Activated B cell treated with CpG ODN at 0.5 μM for 24 hours (primary cell): ENCODE data around the gene TFEB. TPM values are rescaled to one million over a fixed set of nuclear protein-coding genes. Genes with fewer than 3 reads are reported as not detected.

Experiments used
- ATAC-seq: fragments of 200-7000 bp; cut with Tn5 transposase; one replicate; pipeline ENCODE4 v1.10.0; 2021; ENCODE audit warnings: low read depth, mild to moderate bottlenecking, moderate library complexity
- CTCF ChIA-PET: fragments of 350-600 bp; sonication (Branson Sonifier 250); formaldehyde crosslinking; loops from one replicate; lab custom pipeline; 2021; ENCODE audit warnings: antibody characterized with exemption; lab: Charles Lee
- POLR2A ChIA-PET: fragments of 350-600 bp; sonication (Branson Sonifier 250); formaldehyde crosslinking; loops from one replicate; lab custom pipeline; 2021; ENCODE audit warnings: antibody characterized with exemption; lab: Charles Lee
- DNase-seq: peaks from one replicate; pipeline ENCODE4 v3.0.0; 2022
- H3K27ac Mint-ChIP-seq: one replicate; pipeline ENCODE4 v1.8.0; 2020; ENCODE audit warnings: mixed read lengths
- H3K27me3 Mint-ChIP-seq: one replicate; pipeline ENCODE4 v1.8.0; 2021; ENCODE audit warnings: mixed read lengths
- H3K36me3 Mint-ChIP-seq: one replicate; pipeline ENCODE4 v1.8.0; 2021; ENCODE audit warnings: low read depth, mixed read lengths
- H3K4me1 Mint-ChIP-seq: one replicate; pipeline ENCODE4 v1.8.0; 2021; ENCODE audit warnings: mixed read lengths
- H3K4me3 Mint-ChIP-seq: one replicate; pipeline ENCODE4 v1.8.0; 2020; ENCODE audit warnings: mild to moderate bottlenecking, mixed read lengths
- H3K9me3 Mint-ChIP-seq: one replicate; pipeline ENCODE4 v1.8.0; 2020; ENCODE audit warnings: mixed read lengths
- CTCF ChIP-seq: fragments of 200-600 bp; IDR thresholded peaks from one replicate; pipeline ENCODE4 v1.8.0; 2022; ENCODE audit warnings: antibody characterized with exemption, mild to moderate bottlenecking
- intact Hi-C: fragments of 100-400 bp; cut with micrococcal nuclease; formaldehyde crosslinking; loops from one replicate; pipeline ENCODE4 v1.15.1; 2024
- total RNA-seq: library from RNA; stranded (reverse); gene quantifications from 2 replicates; pipeline ENCODE4 v1.2.3, GENCODE V29; 2022

TFEB gene
- total RNA-seq, 1 donor from 2014 or later = 203 TPM

GRCh38 chr6:41720783-41721182 is 14.6 kb downstream of the TFEB start:
- CTCF ChIA-PET = interaction anchor here (1.0 to 6.1 kb wide), 4 partner anchors 13 to 37 kb away, joined by 4 to 81 read pairs (median 15); no protein-coding TSS in a partner anchor
- TF ChIP-seq CTCF = no peak
- ATAC-seq (no peak), DNase-seq (no peak)
- Mint-ChIP-seq H3K4me1 (peaks cover 99% of the 10 kb centered on the region), H3K4me3 (peak overlapping the region; percentile 76), H3K27me3 (no peaks in the 10 kb centered on the region), H3K27ac (peak overlapping the region; percentile 90), H3K36me3 (peaks cover 38% of the 10 kb centered on the region), H3K9me3 (no peaks in the 10 kb centered on the region)
- POLR2A ChIA-PET = interaction anchor here (0.7 to 29.1 kb wide), 4 partner anchors 12 to 349 kb away, joined by 3 to 1669 read pairs (median 277); partner anchors contain the start of gene TFEB
- intact Hi-C loops = no loop called here

- Mint-ChIP-seq H3K27ac (peak overlapping the region; percentile 90), H3K36me3 (peaks cover 39% of the 10 kb centered on the region), H3K4me3 (peak overlapping the region; percentile 76), H3K4me1 (peaks cover 99% of the 10 kb centered on the region), H3K9me3 (no peaks in the 10 kb centered on the region), H3K27me3 (no peaks in the 10 kb centered on the region)
- intact Hi-C loops = no loop called here
- ChIA-PET POLR2A (interaction anchor here (1.1 to 29.1 kb wide), 5 partner anchors 13 to 348 kb away, joined by 3 to 1669 read pairs (median 7); partner anchors contain the start of gene TFEB), CTCF (interaction anchor here (1.0 to 6.1 kb wide), 4 partner anchors 12 to 36 kb away, joined by 4 to 81 read pairs (median 15); no protein-coding TSS in a partner anchor)
- no peak for TF ChIP-seq CTCF
- ATAC-seq (peak; percentile 18), DNase-seq (no peak)
These were observed 15.2 kb downstream of the TFEB start for GRCh38 chr6:41720262-41720620.

DNA sequence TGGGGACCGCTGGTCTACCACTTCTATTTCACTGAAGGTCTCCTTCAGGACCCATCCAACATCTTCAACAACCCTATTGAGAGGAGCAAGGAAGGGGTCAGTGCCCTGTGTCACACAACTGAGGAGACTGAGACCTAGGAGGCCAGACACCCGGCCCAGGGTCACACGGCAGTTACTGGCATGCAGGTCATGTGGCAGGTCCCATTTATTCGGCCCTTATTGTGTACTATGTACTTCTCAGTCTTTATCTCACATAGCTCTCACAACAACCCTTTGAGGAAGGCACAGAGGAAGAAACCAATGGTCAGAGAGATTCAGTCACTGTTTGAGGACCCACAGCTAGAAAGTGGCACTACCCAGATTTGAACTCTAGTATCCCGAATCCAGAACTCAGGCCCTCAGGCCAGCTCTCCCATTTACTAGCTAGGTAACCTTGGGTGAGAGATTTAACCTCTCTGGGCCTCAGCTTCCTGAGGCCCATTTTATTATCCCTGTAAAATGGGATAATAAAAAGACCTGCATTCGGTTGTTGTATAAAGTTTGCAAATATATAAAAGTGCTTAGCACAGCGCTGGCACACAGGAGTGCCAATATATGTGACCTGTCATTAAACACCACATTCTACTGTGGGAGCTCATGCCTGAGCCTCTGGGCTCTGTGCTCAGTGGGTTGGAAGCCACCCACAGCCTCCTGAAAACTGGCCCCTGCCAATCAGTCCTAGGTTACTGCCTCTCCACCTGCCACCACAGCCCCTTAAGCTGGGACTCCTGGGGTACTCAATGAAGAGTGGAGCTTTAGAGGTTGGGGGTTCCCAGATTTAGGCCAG is 15.8 kb downstream of the TFEB start:
- TF ChIP-seq CTCF = no peak
- ChIA-PET POLR2A (interaction anchor here (1.1 to 29.1 kb wide), 5 partner anchors 13 to 348 kb away, joined by 3 to 1669 read pairs (median 7); partner anchors contain the start of gene TFEB), CTCF (interaction anchor here (1.0 to 6.1 kb wide), 4 partner anchors 14 to 36 kb away, joined by 3 to 81 read pairs (median 15); no protein-coding TSS in a partner anchor)
- Mint-ChIP-seq H3K9me3 (no peaks in the 10 kb centered on the region), H3K36me3 (peaks cover 44% of the 10 kb centered on the region), H3K27me3 (no peaks in the 10 kb centered on the region), H3K4me1 (peaks cover 99% of the 10 kb centered on the region), H3K27ac (peak overlapping the region; percentile 90), H3K4me3 (peak overlapping the region; percentile 76)
- DNase-seq (no peak), ATAC-seq (no peak)
- intact Hi-C loops = no loop called here

- peaks cover 48% of the 10 kb centered on the region for H3K36me3 Mint-ChIP-seq
- intact Hi-C loops = no loop called here
- ChIA-PET POLR2A (interaction anchor here (14.2 to 29.1 kb wide), 2 partner anchors 14 to 15 kb away, joined by 551 to 1669 read pairs; partner anchors contain the start of gene TFEB), CTCF (interaction anchor here (1.0 to 6.1 kb wide), 3 partner anchors 13 to 36 kb away, joined by 3 to 81 read pairs (median 24); no protein-coding TSS in a partner anchor)
- H3K4me1 Mint-ChIP-seq = peaks cover 99% of the 10 kb centered on the region
- no peaks in the 10 kb centered on the region for H3K27me3 Mint-ChIP-seq
- no peak for DNase-seq
- ATAC-seq = no peak
- TF ChIP-seq CTCF = no peak
- H3K27ac Mint-ChIP-seq = peak overlapping the region; percentile 93
- H3K9me3 Mint-ChIP-seq = no peaks in the 10 kb centered on the region
- H3K4me3 Mint-ChIP-seq = no peak overlapping the region
These were observed 16.6 kb downstream of the TFEB start for GRCh38 chr6:41718828-41719227.
